Measurements from ENCODE around the gene SIRT7.

GRCh38 chr17:81917565-81918332 lies at the start of gene SIRT7:
- TF ChIP-seq POLR2A (IDR thresholded peaks at IDR 0.05; ENCODE audit: low read depth, low read length) (peak; percentile 78), POLR2AphosphoS5 (IDR thresholded peaks at IDR 0.05; ENCODE audit: low read depth, low read length) (peak; percentile 69), TAF1 (IDR thresholded peaks at IDR 0.05; ENCODE audit: low read depth, low read length) (peak; percentile 63; the same call in 1 of the 2 replicates), SPI1 (IDR thresholded peaks at IDR 0.05; ENCODE audit: low read depth, low read length) (peak; percentile 28; the same call in 1 of the 2 replicates), PAX5 (IDR thresholded peaks at IDR 0.05; ENCODE audit: insufficient read depth, low read length, severe bottlenecking) (no peak)

All from GM12891 (cell line).